ENCODE results near the gene RAI1. TPM values are rescaled to one million over a fixed set of nuclear protein-coding genes. Genes with fewer than 3 reads are reported as not detected.
A peak's percentile ranks its signal among the peaks of the same experiment; 100 is the strongest.

RAI1 gene
- total RNA-seq, 1 donor from 2014 or later, result 33.5 TPM

DNA sequence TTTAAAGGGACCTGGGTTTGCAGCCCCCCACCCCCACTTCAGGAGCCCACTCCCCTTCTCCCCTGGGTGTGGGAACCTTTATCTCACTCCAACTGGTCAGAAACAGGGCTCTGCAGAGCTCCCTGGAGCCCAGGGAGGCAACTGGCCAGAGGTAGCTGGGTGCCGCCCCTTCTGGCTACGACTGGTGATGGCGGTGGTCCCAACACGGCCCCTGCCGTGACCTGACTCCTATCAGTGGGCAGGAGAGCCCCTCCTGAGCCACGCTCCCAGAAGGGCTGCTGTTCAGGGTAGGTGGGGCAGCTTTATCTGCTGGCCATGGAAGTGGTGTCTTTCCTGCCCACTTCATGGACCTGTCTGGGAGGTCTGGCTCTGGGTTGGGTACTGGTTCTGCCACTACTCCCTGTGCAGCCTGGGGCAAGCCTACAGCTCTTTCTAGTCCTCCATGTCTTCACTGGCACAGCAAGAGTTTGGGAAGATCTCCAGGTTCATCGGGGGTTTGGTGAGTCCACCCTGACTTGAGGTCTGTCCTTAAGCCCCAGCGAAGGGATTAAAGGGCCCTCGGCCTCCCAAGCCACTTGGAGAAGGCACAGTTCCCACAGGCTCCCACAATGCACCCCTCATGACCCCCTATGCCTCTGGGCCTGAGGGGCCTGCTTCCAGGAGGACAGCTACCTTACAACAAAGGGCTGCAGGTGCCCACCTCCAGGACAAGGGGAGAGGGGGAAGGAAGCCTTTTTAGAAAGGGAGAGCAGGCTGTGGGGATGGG lies 161.0 kb downstream of the RAI1 start:
- intact Hi-C loops (cut with micrococcal nuclease), result no loop called here
- Mint-ChIP-seq H3K27me3 (ENCODE audit: low read depth) (no peaks in the 10 kb centered on the region), H3K9me3 (no peaks in the 10 kb centered on the region), H3K4me3 (ENCODE audit: low read depth) (no peak overlapping the region), H3K36me3 (ENCODE audit: low read depth) (peaks cover 5% of the 10 kb centered on the region), H3K4me1 (ENCODE audit: low read depth) (peaks cover 34% of the 10 kb centered on the region), H3K27ac (no peak overlapping the region)
- DNase-seq (ENCODE audit: low spot score), result no peak

DNA sequence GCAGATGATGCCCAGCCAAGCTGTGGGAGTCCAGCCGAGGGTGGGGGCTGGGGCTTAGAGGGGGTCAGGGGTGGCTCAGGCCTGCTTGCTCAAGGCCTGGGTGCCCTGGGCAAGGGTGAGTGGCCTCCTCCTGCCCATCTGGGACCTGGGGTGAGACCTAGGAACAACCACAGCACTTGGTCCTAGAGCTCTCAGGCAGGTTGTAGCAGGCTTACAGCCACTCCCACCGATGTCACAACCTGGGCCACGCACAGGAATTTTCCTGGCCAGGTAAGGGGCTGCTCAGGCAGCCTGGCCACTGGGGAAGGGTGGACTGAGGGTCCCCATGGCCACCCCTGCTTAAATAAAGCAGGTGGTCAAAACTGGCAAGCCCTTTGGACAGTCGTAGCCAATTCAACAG lies 161.8 kb downstream of the RAI1 start:
- no peak overlapping the region for H3K4me3 Mint-ChIP-seq (ENCODE audit: low read depth)
- H3K27ac Mint-ChIP-seq, result no peak overlapping the region
- H3K27me3 Mint-ChIP-seq (ENCODE audit: low read depth), result no peaks in the 10 kb centered on the region
- no peaks in the 10 kb centered on the region for H3K9me3 Mint-ChIP-seq
- peaks cover 7% of the 10 kb centered on the region for H3K36me3 Mint-ChIP-seq (ENCODE audit: low read depth)
- DNase-seq (ENCODE audit: low spot score), result no peak
- H3K4me1 Mint-ChIP-seq (ENCODE audit: low read depth), result peaks cover 29% of the 10 kb centered on the region
- intact Hi-C loops (cut with micrococcal nuclease), result no loop called here

DNA sequence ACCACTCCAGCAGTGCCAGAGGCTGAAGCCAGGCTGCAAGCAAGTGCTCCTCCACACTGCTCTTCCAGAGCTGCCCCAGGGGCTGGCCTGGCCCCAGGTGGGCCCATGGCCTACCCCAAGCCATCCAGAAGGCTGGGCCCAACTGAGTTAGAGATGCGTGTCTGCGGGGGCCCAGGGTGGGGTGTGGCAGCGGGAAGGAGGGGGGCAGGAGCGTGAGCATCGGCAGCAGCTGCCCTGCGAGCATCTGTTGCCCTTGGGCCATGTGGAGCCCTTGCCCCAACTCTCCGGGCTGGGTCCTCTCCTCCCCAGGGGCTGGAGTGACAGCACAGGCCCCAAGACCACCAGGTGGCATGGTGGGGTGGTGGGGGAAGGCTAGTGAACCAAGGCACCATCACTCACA lies 162.8 kb downstream of the RAI1 start:
- Mint-ChIP-seq H3K4me1 (ENCODE audit: low read depth) (peaks cover 28% of the 10 kb centered on the region), H3K4me3 (ENCODE audit: low read depth) (no peak overlapping the region), H3K9me3 (no peaks in the 10 kb centered on the region), H3K27ac (no peak overlapping the region), H3K27me3 (ENCODE audit: low read depth) (no peaks in the 10 kb centered on the region), H3K36me3 (ENCODE audit: low read depth) (peaks cover 7% of the 10 kb centered on the region)
- intact Hi-C loops (cut with micrococcal nuclease), result no loop called here
- no peak for DNase-seq (ENCODE audit: low spot score)

DNA sequence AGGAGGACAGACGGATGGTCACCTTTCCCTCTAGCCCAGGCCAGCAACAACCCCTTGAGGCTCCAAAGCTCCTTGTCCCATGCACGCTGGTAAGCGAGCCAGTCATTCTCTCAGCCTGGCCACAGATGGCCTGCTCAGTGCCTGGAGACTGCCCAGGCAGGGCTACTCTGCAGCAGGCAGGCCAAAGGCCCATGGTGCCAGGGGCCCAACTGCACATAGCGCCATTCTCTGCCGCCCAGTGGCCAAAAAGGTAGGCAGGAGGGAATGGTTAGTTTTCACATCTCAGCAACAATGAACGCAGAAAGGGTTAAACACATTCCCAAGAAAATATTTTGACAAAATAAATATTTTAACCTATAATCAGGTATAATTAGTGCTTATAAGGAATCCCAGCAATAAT lies 163.2 kb downstream of the RAI1 start:
- DNase-seq (ENCODE audit: low spot score), result no peak
- intact Hi-C loops (cut with micrococcal nuclease), result no loop called here
- Mint-ChIP-seq H3K4me1 (ENCODE audit: low read depth) (peaks cover 28% of the 10 kb centered on the region), H3K27me3 (ENCODE audit: low read depth) (no peaks in the 10 kb centered on the region), H3K36me3 (ENCODE audit: low read depth) (peaks cover 7% of the 10 kb centered on the region), H3K27ac (no peak overlapping the region), H3K9me3 (no peaks in the 10 kb centered on the region), H3K4me3 (ENCODE audit: low read depth) (no peak overlapping the region)

DNA sequence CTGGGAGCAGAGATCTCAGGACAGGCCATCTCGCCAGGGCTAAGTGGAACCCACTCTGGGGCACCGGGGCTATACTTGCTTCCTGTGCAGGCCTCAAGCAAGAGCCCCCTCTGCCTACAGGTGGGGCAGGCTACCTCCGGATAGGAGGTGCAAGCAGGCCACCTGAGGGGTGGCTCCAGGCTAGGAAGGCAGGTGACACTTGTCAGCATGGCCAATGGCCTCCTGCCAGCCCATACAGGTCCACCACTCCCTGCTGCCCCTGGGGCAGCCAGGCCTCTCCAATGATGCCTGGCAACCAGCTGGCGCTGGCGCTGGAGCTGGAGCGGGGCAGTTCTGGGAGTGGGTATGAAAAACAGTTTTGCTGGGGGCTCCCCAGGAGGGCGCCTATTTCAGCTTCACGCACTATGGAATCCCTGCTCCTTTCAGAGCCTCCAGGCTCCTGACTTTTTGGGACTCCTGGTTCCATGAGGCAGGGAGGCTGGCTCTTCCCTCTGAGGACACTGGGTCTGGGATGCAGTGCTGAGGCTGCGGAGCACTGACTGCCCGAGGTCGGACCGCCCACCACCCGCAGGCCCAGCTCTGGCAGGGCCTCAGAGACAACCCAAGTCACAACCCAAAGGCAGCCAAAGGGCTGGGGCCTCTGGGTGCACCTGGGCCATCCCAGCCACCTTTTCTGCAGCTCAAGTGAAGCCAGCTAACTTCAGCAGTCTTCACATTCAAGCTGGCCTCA lies 164.0 kb downstream of the RAI1 start:
- no peaks in the 10 kb centered on the region for H3K27me3 Mint-ChIP-seq (ENCODE audit: low read depth)
- H3K9me3 Mint-ChIP-seq, result no peaks in the 10 kb centered on the region
- peaks cover 9% of the 10 kb centered on the region for H3K36me3 Mint-ChIP-seq (ENCODE audit: low read depth)
- no peak overlapping the region for H3K4me3 Mint-ChIP-seq (ENCODE audit: low read depth)
- no peak for DNase-seq (ENCODE audit: low spot score)
- H3K27ac Mint-ChIP-seq, result no peak overlapping the region
- H3K4me1 Mint-ChIP-seq (ENCODE audit: low read depth), result peaks cover 35% of the 10 kb centered on the region
- intact Hi-C loops (cut with micrococcal nuclease), result no loop called here

DNA sequence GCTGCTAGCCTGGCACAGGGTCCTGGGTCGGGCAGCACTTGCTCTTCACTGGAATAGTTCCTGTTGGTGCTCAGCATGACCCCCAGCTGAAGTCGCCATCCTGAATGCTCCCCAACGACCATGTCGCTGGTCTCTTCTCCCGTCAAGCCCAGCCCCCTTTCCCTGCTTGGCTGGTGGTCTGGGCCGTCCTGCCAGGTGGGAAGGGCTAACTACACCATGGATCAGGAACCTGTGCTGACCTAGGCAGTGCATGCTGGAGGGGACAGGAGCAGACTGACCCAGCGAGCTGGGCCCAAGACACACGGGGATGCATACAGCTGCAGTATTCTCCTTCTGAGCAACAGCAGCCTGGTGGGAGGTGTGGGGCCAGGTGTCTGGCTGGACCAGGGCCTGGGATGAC lies 164.7 kb downstream of the RAI1 start:
- DNase-seq (ENCODE audit: low spot score), result no peak
- Mint-ChIP-seq H3K4me3 (ENCODE audit: low read depth) (no peak overlapping the region), H3K36me3 (ENCODE audit: low read depth) (peaks cover 14% of the 10 kb centered on the region), H3K27ac (no peak overlapping the region), H3K4me1 (ENCODE audit: low read depth) (peaks cover 39% of the 10 kb centered on the region), H3K27me3 (ENCODE audit: low read depth) (no peaks in the 10 kb centered on the region), H3K9me3 (no peaks in the 10 kb centered on the region)
- intact Hi-C loops (cut with micrococcal nuclease), result no loop called here

DNA sequence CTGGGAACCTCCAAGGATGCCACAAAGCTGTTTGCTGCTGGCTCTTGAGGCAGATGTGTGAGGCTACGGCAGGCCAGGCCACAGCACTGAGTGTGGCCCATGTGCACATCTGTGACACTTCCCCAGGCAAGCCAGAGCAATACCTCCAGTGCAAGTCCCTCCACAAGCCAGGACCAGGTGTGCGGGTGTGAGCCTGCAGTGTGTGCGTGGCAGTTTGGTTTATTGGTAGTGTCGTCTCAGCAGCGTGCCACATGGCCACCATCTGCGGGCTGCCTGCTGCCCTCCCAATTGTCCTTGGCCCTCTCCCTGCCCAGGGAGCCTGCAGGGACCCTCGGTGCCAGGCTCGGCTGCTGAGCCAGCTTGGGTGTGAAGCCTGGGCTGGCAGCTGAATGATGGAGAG lies 165.4 kb downstream of the RAI1 start:
- Mint-ChIP-seq H3K4me3 (ENCODE audit: low read depth) (no peak overlapping the region), H3K27ac (no peak overlapping the region), H3K4me1 (ENCODE audit: low read depth) (peaks cover 40% of the 10 kb centered on the region), H3K36me3 (ENCODE audit: low read depth) (peaks cover 14% of the 10 kb centered on the region), H3K27me3 (ENCODE audit: low read depth) (no peaks in the 10 kb centered on the region), H3K9me3 (no peaks in the 10 kb centered on the region)
- no peak for DNase-seq (ENCODE audit: low spot score)
- intact Hi-C loops (cut with micrococcal nuclease), result no loop called here

DNA sequence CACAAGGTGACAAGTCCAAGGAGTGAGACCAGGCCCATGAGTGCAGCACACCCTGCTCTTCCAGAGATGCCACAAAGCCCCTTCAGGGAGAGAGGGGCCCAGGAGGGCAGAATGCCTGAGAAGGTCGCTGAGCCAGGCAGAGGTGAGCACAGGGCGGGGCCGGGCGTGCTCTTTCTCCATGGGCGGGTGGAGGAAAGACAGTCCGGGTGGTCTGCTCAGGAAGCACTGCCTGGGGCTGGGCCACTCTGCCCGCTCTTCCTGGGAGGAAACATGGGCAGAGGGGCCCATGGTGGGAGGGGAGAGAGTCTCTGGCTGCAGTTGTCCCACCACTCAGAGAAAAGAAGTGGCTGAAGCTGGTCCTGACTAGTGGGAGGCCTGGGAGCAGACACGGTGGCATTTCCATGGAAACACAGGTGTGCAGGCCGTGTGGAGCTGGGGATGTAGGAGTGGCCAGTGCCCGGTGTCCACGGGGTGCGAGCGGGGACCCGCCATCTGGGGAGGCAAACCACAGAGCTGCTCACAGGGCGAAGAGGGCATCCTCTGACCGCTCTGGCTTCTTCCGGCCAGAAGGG lies 165.9 kb downstream of the RAI1 start:
- Mint-ChIP-seq H3K9me3 (no peaks in the 10 kb centered on the region), H3K27me3 (ENCODE audit: low read depth) (no peaks in the 10 kb centered on the region), H3K27ac (no peak overlapping the region), H3K4me1 (ENCODE audit: low read depth) (peaks cover 44% of the 10 kb centered on the region), H3K4me3 (ENCODE audit: low read depth) (no peak overlapping the region), H3K36me3 (ENCODE audit: low read depth) (peaks cover 14% of the 10 kb centered on the region)
- intact Hi-C loops (cut with micrococcal nuclease), result no loop called here
- no peak for DNase-seq (ENCODE audit: low spot score)

DNA sequence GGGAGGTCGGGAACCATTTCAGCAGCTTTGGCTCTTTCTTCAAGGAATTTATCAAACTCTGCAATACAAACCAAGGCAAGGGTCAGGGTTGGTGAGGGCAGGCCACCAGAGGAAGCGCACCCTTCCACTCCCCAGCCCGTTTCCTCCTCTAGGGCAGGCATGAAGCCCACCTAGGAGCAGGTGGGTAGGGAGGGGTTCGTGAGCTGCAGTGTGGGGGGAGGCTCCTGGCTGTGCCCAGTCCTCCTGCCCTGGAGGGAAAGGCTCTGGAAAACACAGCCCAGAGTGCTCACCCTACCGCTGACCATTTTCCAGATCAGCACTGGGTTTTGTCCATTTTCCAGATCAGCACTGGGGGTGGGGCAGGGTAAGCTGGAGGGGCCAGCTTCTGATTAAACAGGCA lies 166.5 kb downstream of the RAI1 start:
- H3K27me3 Mint-ChIP-seq (ENCODE audit: low read depth), result no peaks in the 10 kb centered on the region
- peak overlapping the region; percentile 60 for H3K27ac Mint-ChIP-seq
- intact Hi-C loops (cut with micrococcal nuclease), result no loop called here
- no peak for DNase-seq (ENCODE audit: low spot score)
- no peak overlapping the region for H3K4me3 Mint-ChIP-seq (ENCODE audit: low read depth)
- H3K4me1 Mint-ChIP-seq (ENCODE audit: low read depth), result peaks cover 46% of the 10 kb centered on the region
- H3K9me3 Mint-ChIP-seq, result no peaks in the 10 kb centered on the region
- peaks cover 14% of the 10 kb centered on the region for H3K36me3 Mint-ChIP-seq (ENCODE audit: low read depth)

DNA sequence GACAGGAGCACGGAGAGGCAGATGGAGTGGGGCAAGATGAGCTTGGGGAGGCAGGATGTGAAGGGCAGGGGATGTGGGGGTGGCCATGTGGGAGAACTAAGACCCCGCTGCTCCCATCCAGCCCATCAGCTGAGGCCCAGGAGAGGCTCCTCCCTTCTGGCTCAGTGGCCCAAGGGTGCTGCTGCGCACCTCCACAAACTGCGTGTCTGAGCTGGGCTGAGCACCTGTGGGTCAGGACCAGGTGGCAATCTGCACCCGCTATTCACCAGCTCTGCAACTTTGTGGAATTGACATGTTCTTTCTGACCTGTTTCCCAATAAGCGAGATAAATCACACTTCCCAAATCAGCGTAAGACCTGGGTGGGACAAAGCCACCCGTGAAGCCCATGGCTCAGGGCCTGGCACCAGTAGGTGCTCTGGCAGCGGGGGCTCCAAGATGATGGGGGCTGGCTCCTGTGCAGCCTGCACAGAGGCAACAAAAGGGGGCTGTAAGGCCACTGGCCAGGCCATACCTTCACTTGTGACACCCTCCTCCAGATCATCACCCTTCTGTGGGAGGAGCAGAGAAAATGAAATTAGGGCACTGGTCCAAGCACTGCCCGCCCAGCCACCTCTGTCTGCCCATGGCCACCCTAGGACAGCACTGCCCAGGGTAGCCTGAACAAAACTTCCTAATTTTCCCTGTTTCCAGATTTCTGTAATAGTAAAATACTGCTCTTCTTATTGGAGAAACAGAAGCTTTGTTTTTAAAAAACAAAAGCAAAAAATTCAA lies 167.2 kb downstream of the RAI1 start:
- Mint-ChIP-seq H3K4me1 (ENCODE audit: low read depth) (peaks cover 53% of the 10 kb centered on the region), H3K36me3 (ENCODE audit: low read depth) (peaks cover 14% of the 10 kb centered on the region), H3K9me3 (no peaks in the 10 kb centered on the region), H3K27me3 (ENCODE audit: low read depth) (no peaks in the 10 kb centered on the region), H3K4me3 (ENCODE audit: low read depth) (peak overlapping the region; percentile 60), H3K27ac (peak overlapping the region; percentile 95)
- DNase-seq (ENCODE audit: low spot score), result no peak
- intact Hi-C loops (cut with micrococcal nuclease), result no loop called here

DNA sequence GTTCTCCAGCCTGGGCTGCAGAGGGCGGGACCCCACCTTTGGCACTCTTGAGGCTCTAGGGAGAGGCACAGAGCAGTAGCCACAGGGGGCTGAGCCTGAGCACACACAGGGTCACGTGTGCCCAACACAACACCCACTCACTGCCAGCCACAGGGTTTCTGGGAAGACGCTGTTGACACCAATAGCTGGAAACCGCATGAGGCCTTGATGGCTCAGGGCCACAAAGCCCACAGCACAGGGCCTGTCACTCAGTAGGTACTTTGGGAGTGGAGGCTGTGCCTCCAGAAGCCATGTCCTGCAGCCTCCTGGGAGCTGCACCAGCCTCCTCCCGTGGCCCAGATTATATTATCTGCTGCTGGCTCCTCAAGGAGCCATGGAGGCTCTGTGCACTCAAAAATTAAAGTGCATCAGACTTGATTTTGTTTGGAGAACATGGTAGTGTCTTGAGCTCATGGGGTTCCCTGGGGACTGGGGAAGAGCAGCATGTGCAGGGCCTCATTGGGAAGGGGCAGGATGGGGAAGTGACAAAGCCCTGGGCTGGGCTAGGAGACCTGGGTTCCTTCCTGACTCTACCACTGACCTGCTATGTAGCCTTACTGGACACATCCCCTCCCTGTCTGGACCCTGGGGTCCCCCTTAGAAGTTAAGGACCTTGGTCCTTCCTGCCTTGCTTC lies 168.0 kb downstream of the RAI1 start:
- Mint-ChIP-seq H3K27me3 (ENCODE audit: low read depth) (no peaks in the 10 kb centered on the region), H3K9me3 (no peaks in the 10 kb centered on the region), H3K4me1 (ENCODE audit: low read depth) (peaks cover 61% of the 10 kb centered on the region), H3K36me3 (ENCODE audit: low read depth) (peaks cover 14% of the 10 kb centered on the region), H3K4me3 (ENCODE audit: low read depth) (peak overlapping the region; percentile 60), H3K27ac (peak overlapping the region; percentile 95)
- peak; percentile 85 for DNase-seq (ENCODE audit: low spot score)
- intact Hi-C loops (cut with micrococcal nuclease), result no loop called here

DNA sequence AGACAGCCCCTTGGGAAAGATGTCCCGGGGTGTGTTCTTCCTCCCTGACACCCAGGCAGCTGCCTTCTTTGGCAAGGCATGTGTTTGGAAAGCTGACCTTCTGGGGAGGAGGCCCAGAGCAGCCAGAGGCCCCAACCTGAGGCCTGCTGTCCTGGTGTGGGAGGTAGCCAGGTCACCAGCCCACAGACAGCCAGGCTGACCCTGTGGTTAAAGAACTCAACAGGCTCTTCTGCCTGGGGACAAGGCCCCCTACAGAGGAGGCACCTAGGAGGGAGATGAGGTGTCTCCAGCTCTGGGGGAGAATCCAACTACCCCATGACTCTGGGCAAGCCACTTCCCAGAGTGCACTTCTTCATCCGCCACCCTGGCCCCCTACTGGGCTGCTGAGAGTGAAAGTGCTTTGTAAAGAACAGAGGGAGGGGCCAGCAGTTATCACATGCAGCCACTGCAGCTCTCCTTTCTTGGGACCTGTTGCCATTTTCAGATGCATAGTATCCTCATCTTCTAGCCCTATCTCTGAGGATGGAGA lies 168.7 kb downstream of the RAI1 start:
- Mint-ChIP-seq H3K4me3 (ENCODE audit: low read depth) (peak overlapping the region; percentile 63), H3K27ac (peak overlapping the region; percentile 95), H3K36me3 (ENCODE audit: low read depth) (peaks cover 14% of the 10 kb centered on the region), H3K27me3 (ENCODE audit: low read depth) (no peaks in the 10 kb centered on the region), H3K4me1 (ENCODE audit: low read depth) (peaks cover 66% of the 10 kb centered on the region), H3K9me3 (no peaks in the 10 kb centered on the region)
- intact Hi-C loops (cut with micrococcal nuclease), result loop anchor here (1.0 to 10.0 kb wide), 6 partner anchors 24 to 258 kb away; partner anchors contain the start of genes ATPAF2, GID4 and PEMT
- DNase-seq (ENCODE audit: low spot score), result peak; percentile 69
